ENCODE measurements around the gene FBXL17. TPM values are rescaled to one million over a fixed set of nuclear protein-coding genes. Genes with fewer than 3 reads are reported as not detected.

FBXL17 gene
- total RNA-seq, 1 experiment from 2014 or later = 3.5 TPM

DNA sequence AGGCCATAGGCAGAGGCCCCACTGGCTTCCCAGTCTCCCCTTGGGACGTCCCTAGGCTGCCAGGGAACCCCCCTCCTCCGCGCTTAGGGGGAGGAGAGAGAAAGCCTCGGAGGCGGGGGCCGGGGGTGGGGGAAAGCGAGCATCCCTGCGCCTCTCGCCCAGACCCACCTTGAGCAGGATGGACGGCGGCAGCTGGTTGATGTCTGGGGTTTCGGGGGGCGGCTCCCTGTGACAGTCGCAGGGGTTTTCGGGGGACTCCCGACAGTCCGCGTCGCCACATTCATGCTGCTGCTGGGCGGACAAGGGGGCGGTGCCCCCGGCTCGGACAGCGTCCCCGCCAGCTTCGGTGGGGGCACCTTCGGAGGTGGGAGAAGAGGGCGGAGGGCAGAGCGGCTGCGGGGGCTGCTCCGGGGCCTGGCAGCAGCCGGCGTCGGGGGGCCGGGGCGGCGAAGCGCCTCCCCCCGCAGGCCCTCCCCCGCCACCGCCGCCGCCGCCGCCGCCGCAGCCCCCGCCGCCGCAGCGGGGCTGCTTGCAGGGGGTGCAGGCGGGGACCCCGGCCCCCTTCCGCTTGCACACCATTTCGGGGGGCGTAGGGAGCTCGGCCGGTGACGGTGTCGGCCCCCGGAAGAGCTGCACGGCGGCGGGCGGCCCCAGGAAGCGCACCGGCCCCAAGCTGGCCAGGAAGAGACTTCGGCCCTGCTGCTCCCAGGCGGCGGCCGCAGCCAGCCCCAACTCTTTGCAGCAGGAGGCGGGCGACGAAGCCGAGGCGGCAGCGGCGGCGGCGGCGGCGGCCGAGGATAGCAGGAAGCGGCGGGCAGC lies 1.2 kb downstream of the FBXL17 start (continued):
- TF ChIP-seq IRF1 (CRISPR knock-in tag; IDR thresholded peaks at IDR 0.05) = no peak
- TF ChIP-seq, protein P1, sequence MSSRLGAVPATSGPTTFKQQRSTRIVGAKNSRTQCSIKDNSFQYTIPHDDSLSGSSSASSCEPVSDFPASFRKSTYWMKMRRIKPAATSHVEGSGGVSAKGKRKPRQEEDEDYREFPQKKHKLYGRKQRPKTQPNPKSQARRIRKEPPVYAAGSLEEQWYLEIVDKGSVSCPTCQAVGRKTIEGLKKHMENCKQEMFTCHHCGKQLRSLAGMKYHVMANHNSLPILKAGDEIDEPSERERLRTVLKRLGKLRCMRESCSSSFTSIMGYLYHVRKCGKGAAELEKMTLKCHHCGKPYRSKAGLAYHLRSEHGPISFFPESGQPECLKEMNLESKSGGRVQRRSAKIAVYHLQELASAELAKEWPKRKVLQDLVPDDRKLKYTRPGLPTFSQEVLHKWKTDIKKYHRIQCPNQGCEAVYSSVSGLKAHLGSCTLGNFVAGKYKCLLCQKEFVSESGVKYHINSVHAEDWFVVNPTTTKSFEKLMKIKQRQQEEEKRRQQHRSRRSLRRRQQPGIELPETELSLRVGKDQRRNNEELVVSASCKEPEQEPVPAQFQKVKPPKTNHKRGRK (CRISPR knock-in tag; IDR thresholded peaks at IDR 0.05; ENCODE audit: borderline replicate concordance) = no peak
- no peak for TF ChIP-seq MXD4 (CRISPR knock-in tag; IDR thresholded peaks at IDR 0.05; ENCODE audit: borderline replicate concordance)
- TF ChIP-seq, protein P2, sequence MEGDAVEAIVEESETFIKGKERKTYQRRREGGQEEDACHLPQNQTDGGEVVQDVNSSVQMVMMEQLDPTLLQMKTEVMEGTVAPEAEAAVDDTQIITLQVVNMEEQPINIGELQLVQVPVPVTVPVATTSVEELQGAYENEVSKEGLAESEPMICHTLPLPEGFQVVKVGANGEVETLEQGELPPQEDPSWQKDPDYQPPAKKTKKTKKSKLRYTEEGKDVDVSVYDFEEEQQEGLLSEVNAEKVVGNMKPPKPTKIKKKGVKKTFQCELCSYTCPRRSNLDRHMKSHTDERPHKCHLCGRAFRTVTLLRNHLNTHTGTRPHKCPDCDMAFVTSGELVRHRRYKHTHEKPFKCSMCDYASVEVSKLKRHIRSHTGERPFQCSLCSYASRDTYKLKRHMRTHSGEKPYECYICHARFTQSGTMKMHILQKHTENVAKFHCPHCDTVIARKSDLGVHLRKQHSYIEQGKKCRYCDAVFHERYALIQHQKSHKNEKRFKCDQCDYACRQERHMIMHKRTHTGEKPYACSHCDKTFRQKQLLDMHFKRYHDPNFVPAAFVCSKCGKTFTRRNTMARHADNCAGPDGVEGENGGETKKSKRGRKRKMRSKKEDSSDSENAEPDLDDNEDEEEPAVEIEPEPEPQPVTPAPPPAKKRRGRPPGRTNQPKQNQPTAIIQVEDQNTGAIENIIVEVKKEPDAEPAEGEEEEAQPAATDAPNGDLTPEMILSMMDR (IDR thresholded peaks at IDR 0.05) = no peak

DNA sequence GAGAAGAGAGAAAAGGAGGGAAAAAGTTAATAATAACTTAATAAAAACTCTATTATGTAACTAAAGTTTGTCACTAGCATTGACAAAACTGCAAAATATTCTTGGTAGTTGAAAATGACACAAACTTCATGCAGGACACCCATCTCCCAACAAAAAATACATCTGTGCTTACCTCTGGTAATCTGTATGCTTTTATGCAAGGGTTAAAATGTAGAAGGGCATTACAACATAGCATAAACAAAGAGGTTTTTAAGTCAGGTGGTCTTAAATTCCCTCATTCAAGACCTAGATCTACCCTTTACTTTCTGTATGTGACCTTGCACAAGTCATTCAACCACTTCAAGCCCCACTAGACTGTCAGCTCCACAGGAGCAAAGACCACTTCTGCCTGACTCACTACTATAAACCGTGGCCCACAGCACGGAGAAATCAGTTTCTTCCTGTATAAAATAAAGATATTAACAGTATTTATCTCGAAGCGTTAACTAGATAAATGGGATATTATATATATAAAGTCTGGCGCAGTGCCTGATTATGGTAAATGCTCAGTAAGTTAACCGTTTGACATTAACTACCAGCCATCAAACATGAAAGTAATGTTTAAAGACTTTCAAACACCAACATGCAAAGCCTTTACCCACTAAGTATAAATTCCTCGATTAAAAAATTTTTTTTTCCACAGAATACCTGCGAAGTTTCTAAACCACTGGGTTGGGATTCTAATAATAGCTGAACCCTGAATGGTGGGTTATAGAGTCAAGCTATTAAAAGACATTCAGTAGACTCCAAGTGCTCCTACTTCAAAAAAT lies 2.0 kb downstream of the FBXL17 start:
- Mint-ChIP-seq H3K27ac (no peak overlapping the region), H3K36me3 (peaks cover 14% of the 10 kb centered on the region), H3K27me3 (ENCODE audit: low read depth) (no peaks in the 10 kb centered on the region), H3K4me3 (peak overlapping the region; percentile 83), H3K9me3 (peaks cover 16% of the 10 kb centered on the region), H3K4me1 (peaks cover 20% of the 10 kb centered on the region)
- ATAC-seq (no peak), DNase-seq (ENCODE audit: low spot score) (no peak)
- no peak for TF ChIP-seq TCF7 (CRISPR knock-in tag; IDR thresholded peaks at IDR 0.05; ENCODE audit: low read depth)
- no peak for TF ChIP-seq MXD4 (CRISPR knock-in tag; IDR thresholded peaks at IDR 0.05; ENCODE audit: borderline replicate concordance)
- ChIA-PET POLR2A (no interaction called here), CTCF (no interaction called here)

DNA sequence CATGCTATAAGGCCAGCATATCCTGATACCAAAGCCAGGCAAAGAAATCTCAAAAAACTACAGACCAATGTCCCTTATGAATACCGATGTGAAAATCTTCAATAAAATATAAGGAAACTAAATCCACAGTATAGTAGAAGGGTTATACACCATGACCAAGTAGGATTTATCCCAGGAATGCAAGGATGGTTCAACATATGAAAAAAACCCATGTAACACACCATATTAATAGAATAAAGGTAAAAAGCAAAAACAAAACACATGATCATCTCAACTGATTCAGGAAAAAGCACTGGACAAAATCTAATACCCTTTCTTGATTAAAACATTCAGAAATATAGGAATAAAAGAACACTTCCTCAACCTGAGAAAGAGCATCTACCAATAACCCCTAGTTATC lies 6.1 kb downstream of the FBXL17 start:
- H3K9me3 Mint-ChIP-seq = peaks cover 42% of the 10 kb centered on the region
- H3K27ac Mint-ChIP-seq = no peak overlapping the region
- DNase-seq (ENCODE audit: low spot score) = no peak
- POLR2A ChIA-PET = no interaction called here
- H3K36me3 Mint-ChIP-seq = peaks cover 40% of the 10 kb centered on the region
- CTCF ChIA-PET = no interaction called here
- TF ChIP-seq ELF4 (CRISPR knock-in tag; IDR thresholded peaks at IDR 0.05; ENCODE audit: low read depth) (no peak), ZNF263 (CRISPR knock-in tag; IDR thresholded peaks at IDR 0.05; ENCODE audit: low read depth) (no peak)
- no peak overlapping the region for H3K4me3 Mint-ChIP-seq
- ATAC-seq = no peak
- peaks cover 13% of the 10 kb centered on the region for H3K4me1 Mint-ChIP-seq
- no peaks in the 10 kb centered on the region; the same call in 1 of the 2 replicates for H3K27me3 Mint-ChIP-seq (ENCODE audit: low read depth)

DNA sequence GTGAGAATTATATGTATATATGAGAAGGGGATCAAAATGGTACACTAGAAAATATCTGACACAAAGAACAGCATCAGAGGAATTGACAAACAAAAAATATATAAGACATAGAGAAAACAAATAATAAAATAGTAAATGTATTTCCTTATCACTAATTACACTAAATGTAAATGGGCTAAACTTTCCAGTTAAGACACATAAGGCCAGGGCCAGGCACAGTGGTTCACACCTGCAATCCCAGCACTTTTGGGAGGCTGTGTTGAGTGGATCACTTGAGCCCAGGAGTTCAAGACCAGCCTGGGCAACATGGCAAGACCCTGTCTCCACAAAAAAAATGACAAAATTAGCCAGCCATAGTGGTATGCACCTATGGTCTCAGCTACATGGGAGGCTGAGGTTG lies 8.5 kb downstream of the FBXL17 start:
- H3K4me3 Mint-ChIP-seq = no peak overlapping the region
- no peaks in the 10 kb centered on the region; the same call in 1 of the 2 replicates for H3K27me3 Mint-ChIP-seq (ENCODE audit: low read depth)
- peaks cover 6% of the 10 kb centered on the region for H3K4me1 Mint-ChIP-seq
- H3K27ac Mint-ChIP-seq = no peak overlapping the region
- DNase-seq (ENCODE audit: low spot score) = no peak
- TF ChIP-seq GTF2I (CRISPR knock-in tag; conservative IDR thresholded peaks at IDR 0.05) (0 out of 2 replicates have a peak, but pooled peaks have one; percentile 20), SOX15 (CRISPR knock-in tag; IDR thresholded peaks at IDR 0.05) (no peak)
- ChIA-PET POLR2A (no interaction called here), CTCF (no interaction called here)
- ATAC-seq = no peak
- peaks cover 40% of the 10 kb centered on the region for H3K36me3 Mint-ChIP-seq
- H3K9me3 Mint-ChIP-seq = peaks cover 42% of the 10 kb centered on the region

DNA sequence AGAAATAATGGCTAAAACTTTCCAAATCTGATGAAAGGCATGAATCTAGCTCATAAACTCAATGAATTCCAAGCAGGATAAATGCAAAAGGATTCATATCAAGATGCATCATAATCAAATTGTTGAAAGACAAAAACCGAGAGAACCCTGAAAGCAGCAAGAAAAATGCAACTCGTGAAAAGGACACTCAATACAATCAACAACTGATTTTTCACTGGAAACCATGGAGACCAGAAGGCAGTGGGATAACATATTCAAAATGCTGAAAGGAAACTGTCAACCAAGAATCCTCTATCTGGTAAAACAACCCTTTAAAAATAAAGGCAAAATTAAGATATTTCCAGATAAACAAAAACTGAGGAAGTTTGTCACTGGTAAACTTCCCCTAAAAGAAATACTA lies 9.5 kb downstream of the FBXL17 start:
- CTCF ChIA-PET = no interaction called here
- ATAC-seq (no peak), DNase-seq (ENCODE audit: low spot score) (no peak)
- Mint-ChIP-seq H3K4me1 (peaks cover 5% of the 10 kb centered on the region), H3K4me3 (no peak overlapping the region), H3K36me3 (peaks cover 40% of the 10 kb centered on the region), H3K27ac (no peak overlapping the region), H3K9me3 (peaks cover 42% of the 10 kb centered on the region), H3K27me3 (ENCODE audit: low read depth) (no peaks in the 10 kb centered on the region; the same call in 1 of the 2 replicates)
- TF ChIP-seq GRHL2 (CRISPR knock-in tag; IDR thresholded peaks at IDR 0.05; ENCODE audit: insufficient replicate concordance, severe bottlenecking) (no peak), ZNF416 (CRISPR knock-in tag; IDR thresholded peaks at IDR 0.05) (no peak), ZNF317 (CRISPR knock-in tag; IDR thresholded peaks at IDR 0.05; ENCODE audit: borderline replicate concordance, low read depth) (peak; percentile 87)
- TF ChIP-seq, protein P3, sequence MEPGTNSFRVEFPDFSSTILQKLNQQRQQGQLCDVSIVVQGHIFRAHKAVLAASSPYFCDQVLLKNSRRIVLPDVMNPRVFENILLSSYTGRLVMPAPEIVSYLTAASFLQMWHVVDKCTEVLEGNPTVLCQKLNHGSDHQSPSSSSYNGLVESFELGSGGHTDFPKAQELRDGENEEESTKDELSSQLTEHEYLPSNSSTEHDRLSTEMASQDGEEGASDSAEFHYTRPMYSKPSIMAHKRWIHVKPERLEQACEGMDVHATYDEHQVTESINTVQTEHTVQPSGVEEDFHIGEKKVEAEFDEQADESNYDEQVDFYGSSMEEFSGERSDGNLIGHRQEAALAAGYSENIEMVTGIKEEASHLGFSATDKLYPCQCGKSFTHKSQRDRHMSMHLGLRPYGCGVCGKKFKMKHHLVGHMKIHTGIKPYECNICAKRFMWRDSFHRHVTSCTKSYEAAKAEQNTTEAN (CRISPR knock-in tag; IDR thresholded peaks at IDR 0.05) = no peak
- POLR2A ChIA-PET = no interaction called here

All from WTC11 (cell line).